ENCODE results near the gene CENPS.
A peak's percentile ranks its signal among the peaks of the same experiment; 100 is the strongest.
"Not testable (repeated sequence)": the region's sequence is repeated elsewhere in the genome, so short reads cannot be mapped to it uniquely, and the experiment has no call there.

CENPS gene

GRCh38 chr1:10424651-10425050 lies 5.6 kb upstream of the CENPS start:
- Histone ChIP-seq H3K36me3 (ENCODE audit: control insufficient read depth, insufficient read depth, low read length) (peaks cover 4% of the 10 kb centered on the region), H3K4me3 (replicated peaks; ENCODE audit: low read depth, low read length) (no peak overlapping the region), H3K27me3 (replicated peaks; ENCODE audit: control insufficient read depth, insufficient read depth, low read length) (no peaks in the 10 kb centered on the region)
- TF ChIP-seq CTCF (IDR thresholded peaks at IDR 0.05; ENCODE audit: insufficient read depth, low read length, poor library complexity, severe bottlenecking), result no peak
- no peak for DNase-seq (ENCODE audit: extremely low read depth, insufficient read length)

- not testable (repeated sequence) for H3K27me3 ChIP-seq (replicated peaks; ENCODE audit: control insufficient read depth, insufficient read depth, low read length); H3K36me3 ChIP-seq (ENCODE audit: control insufficient read depth, insufficient read depth, low read length); DNase-seq (ENCODE audit: extremely low read depth, insufficient read length); H3K4me3 ChIP-seq (replicated peaks; ENCODE audit: low read depth, low read length)
Observed at GRCh38 chr1:10425826-10426534, 4.3 kb upstream of the CENPS start.

- not testable (repeated sequence) for DNase-seq (ENCODE audit: extremely low read depth, insufficient read length); H3K36me3 ChIP-seq (ENCODE audit: control insufficient read depth, insufficient read depth, low read length); H3K4me3 ChIP-seq (replicated peaks; ENCODE audit: low read depth, low read length); H3K27me3 ChIP-seq (replicated peaks; ENCODE audit: control insufficient read depth, insufficient read depth, low read length)
Observed at GRCh38 chr1:10426535-10426848, 3.7 kb upstream of the CENPS start.

DNA sequence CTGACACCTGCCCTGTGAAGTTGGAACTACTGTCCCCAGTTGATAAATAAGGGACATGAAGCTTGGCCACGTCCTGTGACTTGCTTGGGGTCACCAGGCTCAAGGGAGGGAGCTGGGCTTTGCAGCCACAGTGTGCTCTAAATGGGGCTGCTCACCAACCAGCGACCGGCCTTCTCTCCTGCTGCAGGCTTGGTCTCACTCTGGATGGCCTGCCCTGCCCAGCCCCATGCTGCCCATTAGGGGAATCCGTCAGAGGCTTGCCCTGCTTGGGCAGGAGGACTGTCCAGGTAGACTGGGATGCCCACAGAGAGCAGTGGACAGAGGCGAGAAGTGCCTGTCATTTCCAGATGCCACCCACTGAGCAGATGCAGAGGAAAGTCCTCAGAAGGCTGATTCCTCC lies 1.2 kb upstream of the CENPS start:
- DNase-seq (ENCODE audit: extremely low read depth, insufficient read length), result no peak
- no peak for TF ChIP-seq CTCF (IDR thresholded peaks at IDR 0.05; ENCODE audit: insufficient read depth, low read length, poor library complexity, severe bottlenecking)
- Histone ChIP-seq H3K27me3 (replicated peaks; ENCODE audit: control insufficient read depth, insufficient read depth, low read length) (no peaks in the 10 kb centered on the region), H3K4me3 (replicated peaks; ENCODE audit: low read depth, low read length) (no peak overlapping the region), H3K36me3 (ENCODE audit: control insufficient read depth, insufficient read depth, low read length) (no peaks in the 10 kb centered on the region)

GRCh38 chr1:10429868-10430215 lies 391 bp upstream of the CENPS start:
- DNase-seq (ENCODE audit: extremely low read depth, insufficient read length), result no peak
- no peak for TF ChIP-seq CTCF (IDR thresholded peaks at IDR 0.05; ENCODE audit: insufficient read depth, low read length, poor library complexity, severe bottlenecking)
- Histone ChIP-seq H3K36me3 (ENCODE audit: control insufficient read depth, insufficient read depth, low read length) (no peaks in the 10 kb centered on the region), H3K4me3 (replicated peaks; ENCODE audit: low read depth, low read length) (peak overlapping the region; percentile 70), H3K27me3 (replicated peaks; ENCODE audit: control insufficient read depth, insufficient read depth, low read length) (no peaks in the 10 kb centered on the region)

DNA sequence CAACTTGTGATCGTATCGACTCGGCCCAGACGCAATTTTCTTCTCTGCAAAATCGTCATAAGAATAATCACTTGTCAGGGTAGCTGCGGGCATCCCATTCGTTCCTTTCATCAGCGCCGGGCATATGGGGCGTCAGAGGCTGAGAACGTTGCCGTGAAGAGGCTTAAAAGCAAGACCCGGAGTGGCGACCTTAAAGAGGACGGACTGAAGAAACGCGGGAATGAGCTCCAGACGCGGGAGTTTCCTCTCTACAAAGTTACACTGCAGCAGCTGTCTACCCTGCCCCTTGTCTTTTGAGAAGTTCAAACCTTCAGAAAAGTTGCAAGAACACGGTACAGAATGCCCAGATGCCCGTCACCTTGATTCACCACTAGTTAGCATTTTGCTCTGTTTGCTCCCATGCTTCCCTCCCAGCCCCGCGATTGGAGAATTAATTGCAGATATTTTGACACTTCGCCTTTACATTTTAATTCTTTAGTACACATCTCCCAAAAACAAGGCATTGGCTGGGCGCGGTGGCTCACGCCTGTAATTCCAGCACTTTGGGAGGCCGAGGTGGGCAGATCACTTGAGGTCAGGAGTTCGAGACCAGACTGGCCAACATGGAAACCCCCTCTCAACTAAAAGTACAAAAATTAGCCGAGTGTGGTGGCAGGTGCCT lies 967 bp downstream of the CENPS start:
- no peak for DNase-seq (ENCODE audit: extremely low read depth, insufficient read length)
- no peak for TF ChIP-seq CTCF (IDR thresholded peaks at IDR 0.05; ENCODE audit: insufficient read depth, low read length, poor library complexity, severe bottlenecking)
- Histone ChIP-seq H3K27me3 (replicated peaks; ENCODE audit: control insufficient read depth, insufficient read depth, low read length) (no peaks in the 10 kb centered on the region), H3K36me3 (ENCODE audit: control insufficient read depth, insufficient read depth, low read length) (no peaks in the 10 kb centered on the region), H3K4me3 (replicated peaks; ENCODE audit: low read depth, low read length) (peak overlapping the region; percentile 70)

Data from GM06990 (cell line).